Measurements from ENCODE around the gene XAGE1B.
"Not testable (repeated sequence)": the region's sequence is repeated elsewhere in the genome, so short reads cannot be mapped to it uniquely, and the experiment has no call there.

XAGE1B gene

GRCh38 chrX:52516987-52517325 lies at the start of gene XAGE1B:
Gene XAGE1B (minus strand): TSS chrX:52517063. CDS start chrX:52515527, 1,536 bp downstream.
- DNase-seq; H3K4me1 Mint-ChIP-seq (ENCODE audit: low read depth); H3K9me3 Mint-ChIP-seq; H3K36me3 Mint-ChIP-seq (ENCODE audit: low read depth); H3K27me3 Mint-ChIP-seq; H3K4me3 Mint-ChIP-seq; H3K27ac Mint-ChIP-seq: not testable (repeated sequence)

GRCh38 chrX:52563105-52563504 lies 46.2 kb upstream of the XAGE1B start:
- Mint-ChIP-seq H3K27me3 (peaks cover 62% of the 10 kb centered on the region), H3K4me1 (ENCODE audit: low read depth) (no peaks in the 10 kb centered on the region), H3K27ac (no peak overlapping the region), H3K4me3 (no peak overlapping the region), H3K9me3 (no peaks in the 10 kb centered on the region), H3K36me3 (ENCODE audit: low read depth) (no peaks in the 10 kb centered on the region)
- DNase-seq: no peak

DNA sequence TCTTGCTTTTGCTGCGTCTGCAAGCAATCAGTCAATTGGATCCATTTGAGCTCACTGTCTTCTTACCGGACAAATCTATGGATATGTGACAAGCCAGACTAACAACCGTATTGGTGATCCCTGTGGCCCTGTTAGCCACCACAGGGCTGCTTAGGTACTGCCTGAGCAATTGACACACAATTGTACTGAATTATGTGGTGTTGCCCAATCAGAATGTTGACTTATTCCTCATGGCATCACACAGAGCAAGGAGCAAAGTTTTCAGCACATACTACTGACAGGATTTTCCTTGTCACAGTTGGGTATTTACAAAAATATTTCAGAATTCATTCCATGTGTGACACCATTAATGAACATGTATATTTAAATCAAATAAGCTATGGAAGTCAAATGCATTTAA lies 41.3 kb upstream of the XAGE1B start:
- H3K27me3 Mint-ChIP-seq: peaks cover 39% of the 10 kb centered on the region
- no peaks in the 10 kb centered on the region for H3K36me3 Mint-ChIP-seq (ENCODE audit: low read depth)
- H3K27ac Mint-ChIP-seq: no peak overlapping the region
- no peak for DNase-seq
- H3K4me1 Mint-ChIP-seq (ENCODE audit: low read depth): no peaks in the 10 kb centered on the region
- H3K4me3 Mint-ChIP-seq: no peak overlapping the region
- H3K9me3 Mint-ChIP-seq: no peaks in the 10 kb centered on the region

- no peaks in the 10 kb centered on the region for H3K36me3 Mint-ChIP-seq (ENCODE audit: low read depth)
- no peaks in the 10 kb centered on the region for H3K9me3 Mint-ChIP-seq
- H3K27ac Mint-ChIP-seq: no peak overlapping the region
- H3K27me3 Mint-ChIP-seq: peaks cover 43% of the 10 kb centered on the region
- H3K4me3 Mint-ChIP-seq: no peak overlapping the region
- no peaks in the 10 kb centered on the region for H3K4me1 Mint-ChIP-seq (ENCODE audit: low read depth)
- no peak for DNase-seq
These were observed 39.9 kb upstream of the XAGE1B start for GRCh38 chrX:52556741-52557140.

GRCh38 chrX:52553995-52554642 lies 37.3 kb upstream of the XAGE1B start:
- Mint-ChIP-seq H3K27ac (no peak overlapping the region), H3K36me3 (ENCODE audit: low read depth) (no peaks in the 10 kb centered on the region), H3K27me3 (peaks cover 57% of the 10 kb centered on the region), H3K4me3 (no peak overlapping the region), H3K9me3 (no peaks in the 10 kb centered on the region), H3K4me1 (ENCODE audit: low read depth) (no peaks in the 10 kb centered on the region)
- no peak for DNase-seq

DNA sequence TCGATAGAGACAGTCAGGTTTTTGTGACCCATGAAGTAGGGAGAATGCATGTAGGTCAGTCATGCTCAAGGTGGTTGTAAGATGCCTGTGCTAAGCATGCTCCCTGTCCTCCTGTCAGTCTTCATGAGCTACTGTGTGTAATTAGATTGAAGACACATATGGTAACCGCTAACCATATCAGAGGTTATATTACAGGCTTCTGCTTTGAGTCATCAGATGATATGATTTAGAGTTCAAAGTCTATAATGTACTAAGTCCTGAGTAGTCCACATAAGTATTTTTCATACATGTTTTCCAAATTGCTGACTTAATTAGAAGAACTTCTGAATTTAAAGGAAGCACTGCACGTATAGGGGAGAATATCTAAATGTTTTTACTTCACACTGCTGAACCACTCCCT lies 31.9 kb upstream of the XAGE1B start:
- H3K9me3 Mint-ChIP-seq; DNase-seq; H3K36me3 Mint-ChIP-seq (ENCODE audit: low read depth); H3K4me3 Mint-ChIP-seq; H3K4me1 Mint-ChIP-seq (ENCODE audit: low read depth); H3K27ac Mint-ChIP-seq: not testable (repeated sequence)
- H3K27me3 Mint-ChIP-seq: peaks cover 68% of the 10 kb centered on the region

DNA sequence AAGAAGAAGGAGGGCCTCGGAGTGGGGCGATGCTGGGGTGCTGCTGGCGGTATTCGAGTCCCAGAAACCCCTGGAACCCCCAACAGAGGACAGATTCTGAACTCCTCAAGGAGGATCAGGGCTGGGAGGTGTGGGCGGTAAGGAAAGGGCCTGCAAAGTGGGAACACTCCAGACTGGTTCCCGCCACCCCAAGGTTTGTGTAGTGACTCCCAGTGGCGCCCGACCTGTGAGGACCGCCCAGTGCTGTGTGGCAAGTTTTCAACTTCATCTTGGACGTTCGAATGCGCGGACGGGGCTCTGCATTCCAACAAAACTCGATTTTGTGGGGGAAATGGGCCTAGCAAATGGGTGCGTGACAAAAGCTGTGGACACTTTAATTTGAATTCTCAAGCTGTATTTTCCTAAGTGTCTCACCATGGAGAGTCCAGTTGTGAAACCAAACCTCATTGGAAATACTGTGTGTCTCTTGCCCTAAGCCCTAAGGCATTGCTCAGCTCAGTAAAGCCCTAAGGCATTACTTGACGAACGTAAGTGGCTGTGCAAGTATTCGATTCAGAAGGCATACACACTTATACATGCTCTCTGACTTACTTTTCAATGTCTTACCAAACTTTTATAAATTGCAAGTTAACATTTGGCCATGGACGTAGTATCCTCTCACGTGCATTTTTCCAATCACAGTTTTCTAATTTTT lies 27.4 kb upstream of the XAGE1B start:
- no peak overlapping the region for H3K27ac Mint-ChIP-seq
- no peak for DNase-seq
- no peaks in the 10 kb centered on the region for H3K4me1 Mint-ChIP-seq (ENCODE audit: low read depth)
- no peaks in the 10 kb centered on the region for H3K9me3 Mint-ChIP-seq
- no peaks in the 10 kb centered on the region for H3K36me3 Mint-ChIP-seq (ENCODE audit: low read depth)
- H3K4me3 Mint-ChIP-seq: no peak overlapping the region
- H3K27me3 Mint-ChIP-seq: peaks cover 80% of the 10 kb centered on the region

DNA sequence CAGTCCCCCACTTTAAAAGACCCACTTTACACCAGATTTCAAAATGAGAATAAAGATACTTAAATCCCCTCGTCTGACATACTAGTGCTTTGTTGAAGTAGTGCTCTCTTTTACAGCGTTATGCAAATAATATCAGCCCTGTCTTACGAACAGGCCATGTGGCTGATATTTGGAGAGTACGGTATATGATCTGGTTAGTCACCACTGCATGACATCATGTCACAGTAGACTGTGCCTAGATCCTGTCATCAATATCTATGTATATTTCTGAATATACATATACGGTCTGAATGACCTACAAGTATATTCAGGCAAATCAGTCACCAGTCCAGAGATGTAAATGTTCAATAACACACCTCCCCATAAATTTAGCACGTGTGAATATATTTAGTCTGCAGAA lies 25.4 kb upstream of the XAGE1B start:
- DNase-seq: no peak
- no peaks in the 10 kb centered on the region for H3K36me3 Mint-ChIP-seq (ENCODE audit: low read depth)
- peaks cover 66% of the 10 kb centered on the region for H3K27me3 Mint-ChIP-seq

DNA sequence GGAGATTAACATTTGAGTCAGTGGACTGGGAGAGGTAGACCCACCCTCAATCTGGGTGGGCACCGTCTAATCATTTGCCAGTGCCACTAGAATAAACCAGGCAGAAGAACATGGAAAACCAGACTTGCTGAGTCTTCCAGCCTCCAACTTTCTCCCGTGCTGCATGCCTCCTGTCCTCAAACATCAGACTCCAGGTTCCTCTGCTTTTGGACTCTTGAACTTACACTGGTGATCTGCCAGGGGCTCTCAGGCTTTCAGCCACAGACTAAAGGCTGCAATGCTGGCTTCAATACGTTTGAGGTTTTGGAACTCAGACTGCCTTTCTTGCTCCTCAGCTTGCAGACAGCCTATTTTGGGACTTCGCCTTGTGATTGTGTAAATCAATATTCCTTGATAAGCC lies 24.2 kb upstream of the XAGE1B start:
- H3K9me3 Mint-ChIP-seq; H3K27ac Mint-ChIP-seq; DNase-seq; H3K36me3 Mint-ChIP-seq (ENCODE audit: low read depth); H3K4me3 Mint-ChIP-seq; H3K4me1 Mint-ChIP-seq (ENCODE audit: low read depth): not testable (repeated sequence)
- peaks cover 58% of the 10 kb centered on the region for H3K27me3 Mint-ChIP-seq

More for the DNA sequence above, 25.4 kb upstream of the XAGE1B start:
- Mint-ChIP-seq H3K27ac (no peak overlapping the region), H3K9me3 (no peaks in the 10 kb centered on the region), H3K4me1 (ENCODE audit: low read depth) (no peaks in the 10 kb centered on the region), H3K4me3 (no peak overlapping the region)

GRCh38 chrX:52516110-52516986 lies 515 bp downstream of the XAGE1B start:
- not testable (repeated sequence) for DNase-seq; H3K27me3 Mint-ChIP-seq; H3K9me3 Mint-ChIP-seq; H3K27ac Mint-ChIP-seq; H3K36me3 Mint-ChIP-seq (ENCODE audit: low read depth); H3K4me3 Mint-ChIP-seq; H3K4me1 Mint-ChIP-seq (ENCODE audit: low read depth)

DNA sequence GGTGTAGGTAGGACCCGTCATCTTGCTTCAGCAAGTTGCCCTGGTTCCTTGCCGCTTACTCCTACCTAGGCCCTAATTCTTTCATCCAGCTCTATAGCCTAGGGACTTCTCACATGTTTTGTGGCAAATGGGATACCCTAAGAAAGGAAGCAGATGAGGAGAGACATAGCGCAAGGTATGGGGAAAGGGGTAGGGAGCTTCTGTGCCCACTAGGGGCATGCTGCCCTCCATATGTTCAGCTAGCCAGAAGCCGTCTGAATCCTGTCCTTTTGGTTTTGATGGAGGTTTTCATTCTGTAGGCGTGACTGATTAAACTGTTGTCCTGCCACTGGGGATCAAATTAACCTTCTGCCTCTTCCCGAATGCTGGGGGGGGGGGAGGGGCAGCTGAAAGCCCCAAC lies 5.7 kb downstream of the XAGE1B start:
- H3K36me3 Mint-ChIP-seq (ENCODE audit: low read depth); H3K4me1 Mint-ChIP-seq (ENCODE audit: low read depth); H3K9me3 Mint-ChIP-seq; H3K27ac Mint-ChIP-seq; H3K4me3 Mint-ChIP-seq; DNase-seq: not testable (repeated sequence)
- peaks cover 41% of the 10 kb centered on the region for H3K27me3 Mint-ChIP-seq

- H3K27me3 Mint-ChIP-seq: peaks cover 49% of the 10 kb centered on the region
These were observed 6.9 kb downstream of the XAGE1B start for GRCh38 chrX:52509916-52510315.

GRCh38 chrX:52507331-52507730 lies 9.5 kb downstream of the XAGE1B start:
- H3K27ac Mint-ChIP-seq: no peak overlapping the region
- H3K4me1 Mint-ChIP-seq (ENCODE audit: low read depth): no peaks in the 10 kb centered on the region
- no peak overlapping the region for H3K4me3 Mint-ChIP-seq
- H3K36me3 Mint-ChIP-seq (ENCODE audit: low read depth): no peaks in the 10 kb centered on the region
- peaks cover 73% of the 10 kb centered on the region for H3K27me3 Mint-ChIP-seq
- H3K9me3 Mint-ChIP-seq: no peaks in the 10 kb centered on the region
- DNase-seq: no peak

More at GRCh38 chrX:52509916-52510315, 6.9 kb downstream of the XAGE1B start:
- Mint-ChIP-seq H3K4me3 (no peak overlapping the region), H3K9me3 (no peaks in the 10 kb centered on the region), H3K36me3 (ENCODE audit: low read depth) (no peaks in the 10 kb centered on the region), H3K4me1 (ENCODE audit: low read depth) (no peaks in the 10 kb centered on the region), H3K27ac (no peak overlapping the region)
- no peak for DNase-seq

DNA sequence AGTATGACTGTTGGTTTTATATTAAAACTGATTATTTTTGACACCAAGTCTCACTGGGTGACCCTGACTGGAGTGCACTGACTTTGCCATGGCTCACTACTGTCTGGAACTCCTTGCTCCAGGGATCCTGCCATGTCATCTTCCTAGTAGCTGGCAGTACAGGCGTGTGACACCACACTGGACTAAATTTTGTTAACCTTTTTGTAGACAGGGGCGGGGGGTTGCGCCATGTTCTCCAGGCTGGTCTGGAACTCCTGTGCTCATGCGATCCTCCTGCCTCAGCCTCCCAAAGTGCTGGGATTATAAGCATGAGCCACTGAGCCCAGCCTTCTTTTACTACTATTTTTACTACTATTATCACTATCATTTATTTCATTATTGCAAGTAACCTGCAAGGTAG lies 12.3 kb downstream of the XAGE1B start:
- DNase-seq: no peak
- Mint-ChIP-seq H3K27ac (no peak overlapping the region), H3K27me3 (peaks cover 66% of the 10 kb centered on the region), H3K36me3 (ENCODE audit: low read depth) (no peaks in the 10 kb centered on the region), H3K4me1 (ENCODE audit: low read depth) (no peaks in the 10 kb centered on the region), H3K4me3 (no peak overlapping the region), H3K9me3 (no peaks in the 10 kb centered on the region)

DNA sequence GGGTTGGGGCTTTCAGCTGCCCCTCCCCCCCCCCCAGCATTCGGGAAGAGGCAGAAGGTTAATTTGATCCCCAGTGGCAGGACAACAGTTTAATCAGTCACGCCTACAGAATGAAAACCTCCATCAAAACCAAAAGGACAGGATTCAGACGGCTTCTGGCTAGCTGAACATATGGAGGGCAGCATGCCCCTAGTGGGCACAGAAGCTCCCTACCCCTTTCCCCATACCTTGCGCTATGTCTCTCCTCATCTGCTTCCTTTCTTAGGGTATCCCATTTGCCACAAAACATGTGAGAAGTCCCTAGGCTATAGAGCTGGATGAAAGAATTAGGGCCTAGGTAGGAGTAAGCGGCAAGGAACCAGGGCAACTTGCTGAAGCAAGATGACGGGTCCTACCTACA lies 15.5 kb downstream of the XAGE1B start:
- not testable (repeated sequence) for H3K4me3 Mint-ChIP-seq; DNase-seq; H3K36me3 Mint-ChIP-seq (ENCODE audit: low read depth); H3K9me3 Mint-ChIP-seq; H3K27ac Mint-ChIP-seq; H3K4me1 Mint-ChIP-seq (ENCODE audit: low read depth)
- H3K27me3 Mint-ChIP-seq: peaks cover 35% of the 10 kb centered on the region

All from activated T-cell treated with anti-CD3 and anti-CD28 coated beads, Interleukin-2, amount 50 U/mL, for 24 hours (primary cell).